Measurements from ENCODE around the gene NR2F2.

GRCh38 chr15:96348112-96349027 lies 17.9 kb downstream of the NR2F2 start:
- TF ChIP-seq CTCF (IDR thresholded peaks at IDR 0.05) (no peak), POLR2AphosphoS5 (IDR thresholded peaks at IDR 0.05) (no peak)

Measured in transverse colon (tissue), 4 donors.